ENCODE data around the gene ZDHHC4. TPM values are rescaled to one million over a fixed set of nuclear protein-coding genes. Genes with fewer than 3 reads are reported as not detected.

ZDHHC4 gene
- total RNA-seq, 1 experiment from 2014 or later = 62.0 TPM

DNA sequence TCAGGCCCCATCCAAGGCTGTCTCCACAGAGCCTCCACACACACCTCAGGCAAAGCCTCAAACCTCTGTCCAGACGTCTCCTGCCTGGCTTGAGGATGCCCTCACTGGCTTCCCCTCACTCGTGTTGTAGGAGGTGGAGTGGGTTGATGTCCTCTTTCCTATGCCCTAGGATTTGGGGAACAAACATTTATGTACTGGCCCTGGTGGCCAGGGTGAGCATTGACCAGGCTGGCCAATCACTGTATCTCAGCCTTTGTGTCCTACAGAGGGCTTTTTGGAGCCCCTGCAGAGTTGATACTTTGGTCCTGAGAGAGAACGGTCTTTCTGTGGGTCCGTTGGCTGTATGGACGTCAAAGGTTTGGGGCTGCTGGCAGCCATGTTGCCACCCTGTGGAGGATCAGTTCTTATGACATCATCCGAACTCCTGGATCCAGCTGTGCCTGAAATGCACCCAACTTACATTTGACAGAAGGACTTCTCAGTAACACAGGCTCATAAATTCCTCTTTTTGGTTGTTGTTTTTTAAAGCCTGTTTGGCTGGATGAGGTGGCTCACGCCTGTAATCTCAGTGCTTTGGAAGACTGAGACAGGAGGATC lies 23.7 kb upstream of the ZDHHC4 start:
- no peak overlapping the region for H3K27ac Mint-ChIP-seq
- no peaks in the 10 kb centered on the region; a peak in 1 of 4 replicates for H3K4me1 Mint-ChIP-seq
- no peak overlapping the region for H3K4me3 Mint-ChIP-seq
- H2BK20ac ChIP-seq (ENCODE audit: low read depth, low read length, poor library complexity, severe bottlenecking) = no peak overlapping the region
- H3K9me3 Mint-ChIP-seq = no peaks in the 10 kb centered on the region
- WGBS (ENCODE audit: extremely low coverage, insufficient read length, low lambda C conversion rate) = no CpG with 5 or more reads among the region's 7 CpGs
- no peaks in the 10 kb centered on the region for H3K4me1 ChIP-seq (ENCODE audit: insufficient read depth, low read length)
- H4K5ac ChIP-seq (ENCODE audit: insufficient read length, low read depth, low read length) = no peak overlapping the region
- H3K56ac ChIP-seq (ENCODE audit: insufficient read length, low read depth, low read length) = no peak overlapping the region
- H3K18ac ChIP-seq (ENCODE audit: insufficient read length, low read depth, low read length) = no peak overlapping the region
- H3K14ac ChIP-seq (ENCODE audit: insufficient read depth, low read length) = no peak overlapping the region
- no peak overlapping the region for H2BK15ac ChIP-seq (ENCODE audit: low read depth, low read length)
- TF ChIP-seq, protein P1, sequence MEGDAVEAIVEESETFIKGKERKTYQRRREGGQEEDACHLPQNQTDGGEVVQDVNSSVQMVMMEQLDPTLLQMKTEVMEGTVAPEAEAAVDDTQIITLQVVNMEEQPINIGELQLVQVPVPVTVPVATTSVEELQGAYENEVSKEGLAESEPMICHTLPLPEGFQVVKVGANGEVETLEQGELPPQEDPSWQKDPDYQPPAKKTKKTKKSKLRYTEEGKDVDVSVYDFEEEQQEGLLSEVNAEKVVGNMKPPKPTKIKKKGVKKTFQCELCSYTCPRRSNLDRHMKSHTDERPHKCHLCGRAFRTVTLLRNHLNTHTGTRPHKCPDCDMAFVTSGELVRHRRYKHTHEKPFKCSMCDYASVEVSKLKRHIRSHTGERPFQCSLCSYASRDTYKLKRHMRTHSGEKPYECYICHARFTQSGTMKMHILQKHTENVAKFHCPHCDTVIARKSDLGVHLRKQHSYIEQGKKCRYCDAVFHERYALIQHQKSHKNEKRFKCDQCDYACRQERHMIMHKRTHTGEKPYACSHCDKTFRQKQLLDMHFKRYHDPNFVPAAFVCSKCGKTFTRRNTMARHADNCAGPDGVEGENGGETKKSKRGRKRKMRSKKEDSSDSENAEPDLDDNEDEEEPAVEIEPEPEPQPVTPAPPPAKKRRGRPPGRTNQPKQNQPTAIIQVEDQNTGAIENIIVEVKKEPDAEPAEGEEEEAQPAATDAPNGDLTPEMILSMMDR (conservative IDR thresholded peaks at IDR 0.05) = peak; percentile 45
- no peak overlapping the region for H4K8ac ChIP-seq (replicated peaks; ENCODE audit: insufficient read length, low read depth, low read length)
- no peak overlapping the region for H3K23ac ChIP-seq (ENCODE audit: insufficient read length, low read depth, low read length)
- no peak overlapping the region for H3K4ac ChIP-seq (ENCODE audit: low read depth, low read length)
- H3K27me3 Mint-ChIP-seq (ENCODE audit: low read depth) = no peaks in the 10 kb centered on the region
- H4K91ac ChIP-seq (ENCODE audit: insufficient read length, low read depth, low read length) = no peak overlapping the region
- H3K4me2 ChIP-seq (ENCODE audit: insufficient read depth, insufficient read length, low read length) = no peak overlapping the region
- H3K9me3 ChIP-seq (ENCODE audit: control insufficient read depth, low read depth, low read length) = no peaks in the 10 kb centered on the region
- no peak overlapping the region for H3T11ph ChIP-seq (ENCODE audit: low read length)
- no peak overlapping the region for H2BK120ac ChIP-seq (ENCODE audit: low read depth, low read length, poor library complexity, severe bottlenecking)
- no peak overlapping the region for H2BK12ac ChIP-seq (ENCODE audit: insufficient read length, low read depth, low read length)
- peak; percentile 34 for DNase-seq
- H3K27ac ChIP-seq (ENCODE audit: insufficient read length, low read depth, low read length) = no peak overlapping the region
- H4K20me1 ChIP-seq (ENCODE audit: control insufficient read depth, insufficient read depth, insufficient read length) = no peaks in the 10 kb centered on the region
- H3K36me3 Mint-ChIP-seq (ENCODE audit: insufficient read depth in 1 of 3, low read depth in 3 of 3) = no peaks in the 10 kb centered on the region
- no peak overlapping the region for H2AFZ ChIP-seq (ENCODE audit: low read length)
- no peaks in the 10 kb centered on the region for H3K79me1 ChIP-seq (ENCODE audit: insufficient read depth, low read depth, low read length, poor library complexity, severe bottlenecking)
- no peak overlapping the region for H2BK5ac ChIP-seq (ENCODE audit: insufficient read length, low read length)
- H3K23me2 ChIP-seq (ENCODE audit: insufficient read length, low read depth, low read length, poor library complexity, severe bottlenecking) = no peaks in the 10 kb centered on the region
- no peaks in the 10 kb centered on the region for H3K27me3 ChIP-seq (ENCODE audit: insufficient read depth, low read length)
- no peak overlapping the region for H2AK5ac ChIP-seq (ENCODE audit: insufficient read length, low read length)
- no peak overlapping the region for H3K9ac ChIP-seq (ENCODE audit: extremely low read depth, insufficient read length, low read length)
- no peaks in the 10 kb centered on the region for H3K79me2 ChIP-seq (ENCODE audit: insufficient read depth, low read length)
